Effector memory CD8-positive, alpha-beta T cell (primary cell): ENCODE data around the gene ZNF619.

Source experiments
- ATAC-seq: fragments of 150-1000 bp; cut with Tn5 transposase; replicated peaks from 2 replicates; pipeline ENCODE4 v1.10.0; 2021; ENCODE audit warnings: mild to moderate bottlenecking, moderate library complexity
- DNase-seq, 3 experiments: peaks; one replicate each; pipeline ENCODE4 v3.0.0; 2021
- H3K27ac Mint-ChIP-seq, 2 donors: one replicate each; pipeline ENCODE4 v1.8.0; 2022; ENCODE audit warnings: mild to moderate bottlenecking in 2 of 2, mixed read lengths in 2 of 2, moderate library complexity in 2 of 2
- H3K27me3 Mint-ChIP-seq, 2 donors: one replicate each; pipeline ENCODE4 v1.8.0; 2022; ENCODE audit warnings: mixed read lengths in 2 of 2
- H3K36me3 Mint-ChIP-seq: one replicate; pipeline ENCODE4 v1.8.0; 2022; ENCODE audit warnings: mild to moderate bottlenecking, moderate library complexity, mixed read lengths; ENCODE audit not compliant: insufficient read depth
- H3K4me1 Mint-ChIP-seq, 2 donors: one replicate each; pipeline ENCODE4 v1.8.0; 2022; ENCODE audit warnings: low read depth in 2 of 2, mixed read lengths in 2 of 2
- H3K4me3 Mint-ChIP-seq, 2 donors: one replicate each; pipeline ENCODE4 v1.8.0; 2022; ENCODE audit warnings: mild to moderate bottlenecking in 2 of 2, mixed read lengths in 2 of 2, moderate library complexity in 2 of 2
- H3K9me3 Mint-ChIP-seq, 2 donors: one replicate each; pipeline ENCODE4 v1.8.0; 2022; ENCODE audit warnings: mixed read lengths in 2 of 2

The ZNF619 gene

GRCh38 chr3:40524222-40524567 lies 47.3 kb downstream of the ZNF619 start:
- peak; percentile 19 for ATAC-seq
- H3K4me1 Mint-ChIP-seq: peaks cover 17 to 24% of the 10 kb centered on the region in 2 donors

GRCh38 chr3:40524568-40525285 lies 47.8 kb downstream of the ZNF619 start, which contains the start of gene ZNF621:
ZNF621 (plus strand) TSS chr3:40524960; CDS start chr3:40525841, 881 bp downstream.
- H3K36me3 Mint-ChIP-seq: peaks cover 13% of the 10 kb centered on the region
- H3K4me3 Mint-ChIP-seq: peak within 1 kb of the TSS; percentile 91 to 97

More at GRCh38 chr3:40524222-40524567, 47.3 kb downstream of the ZNF619 start:
- DNase-seq: no peak
- peak overlapping the region; percentile 91 to 97 for H3K4me3 Mint-ChIP-seq
- no peaks in the 10 kb centered on the region for H3K27me3 Mint-ChIP-seq
- H3K27ac Mint-ChIP-seq: peak overlapping the region; percentile 93 to 98
- H3K36me3 Mint-ChIP-seq: peaks cover 8% of the 10 kb centered on the region
- H3K9me3 Mint-ChIP-seq: no peaks in the 10 kb centered on the region

DNA sequence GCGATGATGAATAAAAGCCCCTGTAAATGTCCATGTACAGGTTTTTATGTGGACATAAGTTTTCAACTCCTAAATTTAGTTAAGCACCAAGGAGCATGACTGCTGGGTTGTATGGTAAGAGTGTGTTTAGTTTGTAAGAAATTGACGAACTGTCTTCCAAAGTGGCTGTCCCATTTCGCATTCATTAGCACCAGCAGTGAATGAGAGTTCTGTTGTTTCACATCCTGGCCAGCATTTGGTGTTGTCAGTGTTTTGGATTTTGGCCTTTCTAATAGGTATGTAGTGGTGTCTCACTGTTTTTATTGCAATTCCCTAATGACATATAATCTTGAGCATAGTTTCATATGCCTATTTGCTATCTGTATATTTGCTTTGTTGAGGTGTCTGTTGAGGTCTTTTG lies 51.5 kb downstream of the ZNF619 start:
- H3K36me3 Mint-ChIP-seq: peaks cover 37% of the 10 kb centered on the region
- no peak overlapping the region for H3K4me3 Mint-ChIP-seq

More at GRCh38 chr3:40524568-40525285, 47.8 kb downstream of the ZNF619 start, which contains the start of gene ZNF621:
- DNase-seq: peak; percentile 81 to 85 (median 82)
- Mint-ChIP-seq H3K4me1 (peaks cover 19 to 24% of the 10 kb centered on the region in 2 donors), H3K27me3 (no peaks in the 10 kb centered on the region), H3K9me3 (no peaks in the 10 kb centered on the region), H3K27ac (peak within 1 kb of the TSS; percentile 93 to 98)
- ATAC-seq: peak; percentile 98

DNA sequence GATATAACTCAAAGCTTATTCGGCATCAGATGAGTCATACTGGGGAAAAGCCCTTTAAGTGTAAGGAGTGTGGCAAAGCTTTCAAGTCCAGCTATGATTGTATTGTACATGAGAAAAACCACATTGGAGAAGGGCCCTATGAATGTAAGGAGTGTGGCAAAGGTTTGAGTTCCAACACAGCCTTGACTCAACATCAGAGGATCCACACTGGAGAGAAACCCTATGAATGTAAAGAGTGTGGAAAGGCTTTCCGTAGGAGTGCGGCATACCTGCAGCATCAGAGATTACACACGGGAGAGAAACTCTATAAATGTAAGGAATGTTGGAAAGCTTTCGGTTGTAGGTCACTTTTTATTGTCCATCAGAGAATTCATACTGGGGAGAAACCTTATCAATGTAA lies 55.3 kb downstream of the ZNF619 start:
- Mint-ChIP-seq H3K4me3 (no peak overlapping the region), H3K27ac (no peak overlapping the region), H3K4me1 (peaks cover 3 to 5% of the 10 kb centered on the region in 2 donors), H3K36me3 (peaks cover 45% of the 10 kb centered on the region), H3K9me3 (peaks cover 0 to 9% of the 10 kb centered on the region in 2 donors), H3K27me3 (no peaks in the 10 kb centered on the region)
- DNase-seq: no peak
- ATAC-seq: no peak

More for the DNA sequence above, 51.5 kb downstream of the ZNF619 start:
- no peak for DNase-seq
- peaks cover 0 to 9% of the 10 kb centered on the region in 2 donors for H3K9me3 Mint-ChIP-seq
- H3K27ac Mint-ChIP-seq: no peak overlapping the region
- no peaks in the 10 kb centered on the region for H3K27me3 Mint-ChIP-seq
- peaks cover 19 to 21% of the 10 kb centered on the region in 2 donors for H3K4me1 Mint-ChIP-seq
- no peak for ATAC-seq

DNA sequence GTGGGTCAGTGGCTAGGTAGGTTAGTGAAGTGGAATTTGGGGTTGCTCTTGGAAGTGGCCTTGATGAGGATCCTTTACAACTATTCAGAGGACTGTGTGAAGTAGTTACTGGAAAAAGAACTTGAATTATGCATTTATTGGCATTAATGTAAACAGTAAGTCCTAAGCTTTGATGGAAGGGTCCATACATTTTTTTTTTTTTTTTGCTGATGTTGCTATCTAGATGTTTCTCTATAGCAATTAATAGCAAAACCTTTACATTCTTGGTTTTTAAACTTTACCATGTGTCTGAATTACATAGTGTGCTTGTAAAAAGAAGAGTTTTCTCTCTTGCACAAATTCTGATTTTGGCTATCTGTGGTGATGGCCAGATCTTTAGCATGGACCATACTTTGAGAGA lies 57.4 kb downstream of the ZNF619 start:
- no peaks in the 10 kb centered on the region for H3K27me3 Mint-ChIP-seq
- H3K4me1 Mint-ChIP-seq: peaks cover 1 to 5% of the 10 kb centered on the region in 2 donors
- peaks cover 42% of the 10 kb centered on the region for H3K36me3 Mint-ChIP-seq
- no peak overlapping the region for H3K27ac Mint-ChIP-seq
- no peak for ATAC-seq
- no peak for DNase-seq
- no peak overlapping the region for H3K4me3 Mint-ChIP-seq
- peaks cover 0 to 9% of the 10 kb centered on the region in 2 donors for H3K9me3 Mint-ChIP-seq
